ENCODE data around the gene SRGAP2B.
"Not testable (repeated sequence)": the region's sequence is repeated elsewhere in the genome, so short reads cannot be mapped to it uniquely, and the experiment has no call there.

SRGAP2B gene

GRCh38 chr1:144966488-144966887, 128.6 kb downstream of the SRGAP2B start:
- H3K9me3 Mint-ChIP-seq, CTCF ChIA-PET, H3K27me3 Mint-ChIP-seq, H3K27ac Mint-ChIP-seq, H3K4me1 Mint-ChIP-seq, H3K36me3 Mint-ChIP-seq, H3K4me3 Mint-ChIP-seq, DNase-seq: not testable (repeated sequence)

GRCh38 chr1:144964765-144965164, 130.4 kb downstream of the SRGAP2B start:
- DNase-seq, CTCF ChIA-PET, H3K9me3 Mint-ChIP-seq, H3K27ac Mint-ChIP-seq, H3K36me3 Mint-ChIP-seq, H3K4me1 Mint-ChIP-seq, H3K27me3 Mint-ChIP-seq, H3K4me3 Mint-ChIP-seq: not testable (repeated sequence)

- H3K27me3 Mint-ChIP-seq, H3K36me3 Mint-ChIP-seq, H3K9me3 Mint-ChIP-seq, H3K4me3 Mint-ChIP-seq, H3K27ac Mint-ChIP-seq, H3K4me1 Mint-ChIP-seq, CTCF ChIA-PET, DNase-seq: not testable (repeated sequence)
Measured at GRCh38 chr1:144964186-144964585, 130.9 kb downstream of the SRGAP2B start.

- H3K9me3 Mint-ChIP-seq, H3K36me3 Mint-ChIP-seq, DNase-seq, CTCF ChIA-PET, H3K27me3 Mint-ChIP-seq, H3K27ac Mint-ChIP-seq, H3K4me1 Mint-ChIP-seq, H3K4me3 Mint-ChIP-seq: not testable (repeated sequence)
Measured at GRCh38 chr1:144963571-144963970, 131.6 kb downstream of the SRGAP2B start.

GRCh38 chr1:144961604-144962583, 133.2 kb downstream of the SRGAP2B start:
- not testable (repeated sequence) for H3K27me3 Mint-ChIP-seq, H3K27ac Mint-ChIP-seq

DNA sequence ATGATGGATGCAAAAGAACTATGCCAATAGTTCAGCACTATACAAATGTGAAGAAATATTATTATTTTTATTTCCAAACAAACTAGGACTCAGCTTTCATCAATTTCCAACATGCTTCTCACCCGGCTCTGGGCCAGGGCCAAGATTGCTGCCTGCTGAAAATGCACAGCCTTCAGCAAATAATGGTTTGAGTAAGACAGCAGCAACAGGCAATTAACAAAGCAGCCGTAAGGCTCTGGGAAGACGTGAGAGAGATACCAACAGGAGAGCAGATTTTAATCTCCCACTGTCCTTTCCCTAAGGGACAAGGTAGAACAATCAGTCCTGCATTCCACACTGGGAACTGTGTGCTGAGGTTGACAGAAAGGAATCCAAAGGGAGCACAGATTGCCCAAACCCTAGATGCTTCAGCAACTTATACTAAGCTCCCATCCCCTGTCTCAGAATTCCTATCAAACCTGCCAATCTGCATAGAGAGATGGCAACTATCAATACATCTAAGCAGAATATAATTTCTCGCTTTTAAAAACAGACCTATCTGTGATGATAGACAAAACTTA, 134.1 kb downstream of the SRGAP2B start:
- H3K27me3 Mint-ChIP-seq, CTCF ChIA-PET, DNase-seq, H3K36me3 Mint-ChIP-seq, H3K4me3 Mint-ChIP-seq, H3K4me1 Mint-ChIP-seq, H3K9me3 Mint-ChIP-seq, H3K27ac Mint-ChIP-seq: not testable (repeated sequence)

More at GRCh38 chr1:144961604-144962583, 133.2 kb downstream of the SRGAP2B start:
- CTCF ChIA-PET, H3K36me3 Mint-ChIP-seq, DNase-seq, H3K9me3 Mint-ChIP-seq, H3K4me1 Mint-ChIP-seq, H3K4me3 Mint-ChIP-seq: not testable (repeated sequence)

DNA sequence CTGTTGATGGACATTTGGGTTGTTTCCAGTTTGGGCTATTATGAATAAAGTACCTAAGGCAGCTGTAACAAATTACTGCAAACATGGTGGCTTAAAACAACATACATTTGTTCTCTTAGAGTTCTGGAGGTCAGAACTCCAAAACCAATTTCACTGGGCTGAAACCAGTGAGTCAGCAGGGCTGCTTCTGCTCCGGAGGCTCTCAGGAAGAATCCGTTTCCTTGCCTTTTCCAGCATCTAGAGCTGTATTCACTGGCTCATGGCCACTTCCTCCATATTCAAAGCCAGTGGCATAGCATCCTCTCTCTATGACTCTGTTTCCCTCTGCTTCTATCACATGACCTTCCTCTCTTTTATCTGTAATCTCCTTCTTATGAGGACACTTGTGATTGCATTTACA, 146.7 kb downstream of the SRGAP2B start:
- H3K4me3 Mint-ChIP-seq, H3K9me3 Mint-ChIP-seq, H3K27ac Mint-ChIP-seq, DNase-seq, H3K27me3 Mint-ChIP-seq, H3K36me3 Mint-ChIP-seq, H3K4me1 Mint-ChIP-seq, CTCF ChIA-PET: not testable (repeated sequence)

DNA sequence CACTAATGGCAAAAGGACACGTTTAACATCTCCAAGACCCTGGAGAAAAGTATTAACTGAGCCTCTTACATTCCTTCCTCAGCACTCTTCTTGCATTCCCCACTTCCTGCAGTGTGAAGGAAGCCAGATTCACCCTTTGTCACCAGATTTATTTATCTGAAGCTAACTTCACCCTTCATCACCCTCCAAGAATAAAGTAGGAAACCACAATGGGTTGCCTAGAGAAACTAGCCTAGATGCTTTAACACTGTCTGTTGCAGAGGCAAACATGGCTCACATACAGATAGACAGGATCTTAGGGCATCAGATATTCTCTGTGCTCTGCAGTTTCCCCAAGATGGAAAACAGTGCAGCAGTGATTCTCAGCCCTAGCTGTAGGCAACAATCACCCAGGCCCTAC, 147.6 kb downstream of the SRGAP2B start:
- H3K27ac Mint-ChIP-seq, CTCF ChIA-PET, H3K9me3 Mint-ChIP-seq, H3K4me3 Mint-ChIP-seq, H3K36me3 Mint-ChIP-seq, H3K4me1 Mint-ChIP-seq, H3K27me3 Mint-ChIP-seq, DNase-seq: not testable (repeated sequence)

- H3K4me3 Mint-ChIP-seq, H3K27ac Mint-ChIP-seq, CTCF ChIA-PET, H3K36me3 Mint-ChIP-seq, H3K27me3 Mint-ChIP-seq, H3K9me3 Mint-ChIP-seq, H3K4me1 Mint-ChIP-seq, DNase-seq: not testable (repeated sequence)
Measured at GRCh38 chr1:144946525-144947480, 148.3 kb downstream of the SRGAP2B start.

DNA sequence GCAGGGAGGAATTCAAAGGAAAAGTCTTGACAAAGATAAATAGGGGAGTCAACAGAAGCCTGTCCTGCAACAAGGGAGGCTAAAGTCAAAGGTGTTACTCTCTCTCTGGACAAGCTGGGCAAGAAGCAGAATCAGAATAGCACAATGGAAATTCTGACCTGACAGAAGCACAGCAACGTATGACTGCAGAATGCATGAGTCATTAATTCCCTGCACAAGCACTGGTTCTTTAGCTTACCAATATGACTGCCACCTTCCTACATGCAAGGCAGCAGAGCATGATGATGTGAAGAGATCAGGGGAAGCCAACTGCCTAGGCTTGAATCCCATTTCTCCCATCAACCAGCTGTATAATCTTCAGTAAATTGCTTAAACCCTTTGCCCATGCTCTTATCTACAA, 153.4 kb downstream of the SRGAP2B start:
- H3K27me3 Mint-ChIP-seq, H3K4me3 Mint-ChIP-seq, DNase-seq, H3K4me1 Mint-ChIP-seq, H3K27ac Mint-ChIP-seq, H3K9me3 Mint-ChIP-seq, H3K36me3 Mint-ChIP-seq, CTCF ChIA-PET: not testable (repeated sequence)

DNA sequence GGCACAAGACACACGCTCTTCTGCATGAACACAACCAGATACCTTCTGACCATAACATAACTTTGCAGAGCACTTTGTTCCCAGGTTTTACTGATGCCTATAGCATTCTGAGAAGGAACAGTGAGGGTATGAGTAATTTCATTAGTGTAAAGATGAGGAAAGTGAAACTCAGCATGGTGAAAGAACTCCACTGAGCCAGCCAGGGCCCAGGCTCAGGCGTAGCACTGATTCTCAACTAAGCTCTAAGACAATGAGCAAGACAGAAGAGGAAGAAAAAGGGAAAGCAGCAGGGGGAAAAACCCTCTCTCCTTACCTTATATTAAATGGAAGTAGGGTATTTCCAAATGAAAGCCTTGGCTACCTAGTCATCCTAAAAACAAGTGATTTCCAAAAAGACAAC, 155.1 kb downstream of the SRGAP2B start:
- H3K27me3 Mint-ChIP-seq, H3K4me3 Mint-ChIP-seq, H3K4me1 Mint-ChIP-seq, DNase-seq, CTCF ChIA-PET, H3K9me3 Mint-ChIP-seq, H3K27ac Mint-ChIP-seq, H3K36me3 Mint-ChIP-seq: not testable (repeated sequence)

DNA sequence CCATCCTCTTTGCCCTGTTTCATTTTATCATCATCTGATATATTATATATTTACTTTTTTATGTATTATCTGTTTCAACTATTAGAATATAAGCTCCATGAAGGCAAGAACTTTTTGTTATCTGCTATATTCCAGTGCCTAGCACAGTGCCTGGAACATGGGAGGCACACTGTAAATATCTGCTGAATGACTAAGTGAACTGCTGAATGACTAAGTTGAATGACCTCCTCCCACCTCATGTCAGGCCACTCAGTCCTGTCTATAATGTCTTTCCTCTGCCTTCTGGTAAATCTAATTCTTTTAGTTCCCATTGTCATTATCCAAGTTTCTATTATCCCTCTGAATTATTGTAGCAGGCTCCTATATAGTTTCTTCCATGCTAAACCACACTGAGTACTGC, 156.5 kb downstream of the SRGAP2B start:
- not testable (repeated sequence) for H3K9me3 Mint-ChIP-seq

GRCh38 chr1:144936186-144936732, 158.9 kb downstream of the SRGAP2B start:
- CTCF ChIA-PET, H3K4me1 Mint-ChIP-seq, H3K9me3 Mint-ChIP-seq, DNase-seq, H3K4me3 Mint-ChIP-seq, H3K36me3 Mint-ChIP-seq, H3K27ac Mint-ChIP-seq, H3K27me3 Mint-ChIP-seq: not testable (repeated sequence)

More for the DNA sequence above, 156.5 kb downstream of the SRGAP2B start:
- H3K36me3 Mint-ChIP-seq, H3K4me1 Mint-ChIP-seq, CTCF ChIA-PET, DNase-seq, H3K27me3 Mint-ChIP-seq, H3K4me3 Mint-ChIP-seq, H3K27ac Mint-ChIP-seq: not testable (repeated sequence)

- H3K9me3 Mint-ChIP-seq, H3K4me3 Mint-ChIP-seq, H3K27ac Mint-ChIP-seq, H3K27me3 Mint-ChIP-seq, H3K4me1 Mint-ChIP-seq, CTCF ChIA-PET, DNase-seq, H3K36me3 Mint-ChIP-seq: not testable (repeated sequence)
Measured at GRCh38 chr1:144935310-144935709, 159.8 kb downstream of the SRGAP2B start.

All from activated naive CD4-positive, alpha-beta T cell treated with anti-CD3 and anti-CD28 coated beads, Interleukin-2, amount 10 ng/mL, durations not matched to agents 7 days and 5 days (primary cell).